Peyer's patch (tissue), 4 donors: Measurements from ENCODE around the gene MOCS2. TPM values are rescaled to one million over a fixed set of nuclear protein-coding genes. Genes with fewer than 3 reads are reported as not detected.

Experiments
- DNase-seq, 3 donors: peaks; one replicate each; pipeline ENCODE4 v3.0.0-alpha.2; 2017 to 2019
- H3K27ac ChIP-seq, 4 donors: fragments of 200-600 bp; sonication (generic); one replicate each; pipeline ENCODE4 v1.5.1; 2016 to 2019
- H3K27me3 ChIP-seq, 2 donors: fragments of 200-600 bp; sonication (generic); one replicate each; pipeline ENCODE4 v1.5.1; 2019
- H3K36me3 ChIP-seq, 3 donors: fragments of 200-600 bp; sonication (generic); one replicate each; pipeline ENCODE4 v1.5.1; 2016 to 2019
- H3K4me1 ChIP-seq, 4 donors: fragments of 200-600 bp; sonication (generic); one replicate each; pipeline ENCODE4 v1.5.1; 2016 to 2019
- H3K4me3 ChIP-seq, 4 donors: fragments of 200-600 bp; sonication (generic); 1 replicate in 3 of 4; 2 replicates in 1 of 4; pipeline ENCODE4 v1.5.1; 2016 to 2019; ENCODE audit warnings: mild to moderate bottlenecking in 1 of 4
- H3K9me3 ChIP-seq, 4 donors: fragments of 200-600 bp; sonication (generic); one replicate each; pipeline ENCODE4 v1.5.1; 2016 to 2019; ENCODE audit warnings: mild to moderate bottlenecking in 1 of 4
- POLR2A ChIP-seq, 2 donors: fragments of 450-650 bp; IDR thresholded peaks; one replicate each; pipeline ENCODE4 v1.5.1; 2017; ENCODE audit warnings: antibody characterized with exemption in 2 of 2, mild to moderate bottlenecking in 2 of 2, moderate library complexity in 2 of 2
- total RNA-seq, 4 donors: library from RNA; depleted of rRNA; stranded (reverse); fragments of >200 nt; gene quantifications; one replicate each; pipeline ENCODE4 v1.1.0, GENCODE V29; 2016
- TF ChIP-seq, protein P1 (sequence below), 6 experiments: fragments of 450-650 bp in 4 of 6; fragments of 200-600 bp in 2 of 6; sonication (generic) in 1 of 6; IDR thresholded peaks; one replicate each; pipeline ENCODE4 v1.5.1; 2017 to 2019; ENCODE audit warnings: antibody characterized with exemption in 6 of 6, mild to moderate bottlenecking in 3 of 6, moderate library complexity in 1 of 6

MOCS2 gene
- total RNA-seq, 4 donors from 2014 or later: 24.5 to 38.4 (median 31.3) TPM

DNA sequence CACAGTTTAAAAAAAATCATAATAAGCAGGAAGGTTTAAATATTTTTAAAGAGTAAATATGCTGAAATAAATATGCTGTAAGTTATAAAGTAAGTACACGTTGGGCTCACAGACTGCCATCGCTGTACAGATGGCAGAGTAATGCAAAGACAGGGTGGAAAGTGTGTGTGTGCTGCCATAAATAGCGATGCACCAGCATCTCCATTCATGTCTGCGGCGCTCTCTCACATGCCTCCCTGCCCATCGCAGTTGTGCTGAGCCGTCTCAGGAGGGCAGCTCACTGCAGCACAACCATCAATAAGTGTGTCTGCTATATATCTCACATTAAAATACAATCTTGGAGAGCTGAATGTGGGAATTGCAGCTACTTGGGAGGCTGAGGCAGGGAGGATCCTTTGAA is 14.3 kb downstream of the MOCS2 start:
- Histone ChIP-seq H3K9me3 (no peaks in the 10 kb centered on the region), H3K4me1 (no peaks in the 10 kb centered on the region), H3K4me3 (no peak overlapping the region), H3K36me3 (peaks cover 0 to 44% (median 0%) of the 10 kb centered on the region in 3 donors), H3K27me3 (no peaks in the 10 kb centered on the region), H3K27ac (no peak overlapping the region)
- no peak for TF ChIP-seq POLR2A (IDR thresholded peaks at IDR 0.05)
- TF ChIP-seq, protein P1, sequence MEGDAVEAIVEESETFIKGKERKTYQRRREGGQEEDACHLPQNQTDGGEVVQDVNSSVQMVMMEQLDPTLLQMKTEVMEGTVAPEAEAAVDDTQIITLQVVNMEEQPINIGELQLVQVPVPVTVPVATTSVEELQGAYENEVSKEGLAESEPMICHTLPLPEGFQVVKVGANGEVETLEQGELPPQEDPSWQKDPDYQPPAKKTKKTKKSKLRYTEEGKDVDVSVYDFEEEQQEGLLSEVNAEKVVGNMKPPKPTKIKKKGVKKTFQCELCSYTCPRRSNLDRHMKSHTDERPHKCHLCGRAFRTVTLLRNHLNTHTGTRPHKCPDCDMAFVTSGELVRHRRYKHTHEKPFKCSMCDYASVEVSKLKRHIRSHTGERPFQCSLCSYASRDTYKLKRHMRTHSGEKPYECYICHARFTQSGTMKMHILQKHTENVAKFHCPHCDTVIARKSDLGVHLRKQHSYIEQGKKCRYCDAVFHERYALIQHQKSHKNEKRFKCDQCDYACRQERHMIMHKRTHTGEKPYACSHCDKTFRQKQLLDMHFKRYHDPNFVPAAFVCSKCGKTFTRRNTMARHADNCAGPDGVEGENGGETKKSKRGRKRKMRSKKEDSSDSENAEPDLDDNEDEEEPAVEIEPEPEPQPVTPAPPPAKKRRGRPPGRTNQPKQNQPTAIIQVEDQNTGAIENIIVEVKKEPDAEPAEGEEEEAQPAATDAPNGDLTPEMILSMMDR (IDR thresholded peaks at IDR 0.05): no peak
- no peak for DNase-seq

DNA sequence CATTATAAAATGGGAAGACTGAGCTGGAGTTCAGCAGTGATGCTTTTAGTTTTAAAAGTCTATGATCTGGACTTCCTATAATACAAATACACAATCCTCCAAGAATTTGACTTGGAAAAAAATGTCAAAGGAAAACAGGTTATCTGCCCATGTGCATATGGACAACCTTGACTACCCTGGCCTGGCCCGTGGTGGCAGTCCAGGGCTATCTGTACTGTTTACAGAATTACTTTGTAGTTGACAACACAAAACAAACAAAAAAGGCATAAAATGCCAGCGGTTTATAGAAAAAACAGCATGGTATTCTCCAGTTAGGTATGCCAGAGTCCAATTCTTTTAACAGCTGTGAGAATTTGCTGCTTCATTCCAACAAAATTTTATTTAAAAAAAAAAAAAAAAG is 17.3 kb downstream of the MOCS2 start:
- Histone ChIP-seq H3K36me3 (peaks cover 0 to 24% (median 0%) of the 10 kb centered on the region in 3 donors), H3K27me3 (no peaks in the 10 kb centered on the region), H3K4me1 (no peaks in the 10 kb centered on the region), H3K27ac (no peak overlapping the region), H3K4me3 (no peak overlapping the region), H3K9me3 (no peaks in the 10 kb centered on the region)
- DNase-seq: no peak
- TF ChIP-seq, protein P1 (IDR thresholded peaks at IDR 0.05): no peak
- TF ChIP-seq POLR2A (IDR thresholded peaks at IDR 0.05): no peak

DNA sequence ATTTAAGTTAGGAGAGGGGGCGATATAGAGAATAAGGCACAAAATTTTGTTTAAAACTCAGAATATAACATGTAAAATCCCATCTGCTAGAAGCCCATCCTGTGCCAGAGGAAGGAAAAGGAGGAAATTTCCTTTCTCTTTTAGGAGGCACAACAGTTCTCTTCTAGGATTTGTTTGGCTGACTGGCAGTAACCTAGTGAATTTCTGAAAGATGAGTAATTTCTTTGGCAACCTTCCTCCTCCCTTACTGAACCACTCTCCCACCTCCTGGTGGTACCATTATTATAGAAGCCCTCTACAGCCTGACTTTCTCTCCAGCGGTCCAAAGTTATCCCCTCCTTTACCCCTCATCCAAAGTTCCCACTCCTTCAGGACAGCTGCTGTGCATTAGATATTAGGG is 18.3 kb downstream of the MOCS2 start:
- no peak overlapping the region for H3K27ac ChIP-seq
- no peaks in the 10 kb centered on the region for H3K4me1 ChIP-seq
- H3K4me3 ChIP-seq: no peak overlapping the region
- peaks cover 0 to 23% (median 0%) of the 10 kb centered on the region in 3 donors for H3K36me3 ChIP-seq
- H3K9me3 ChIP-seq: no peaks in the 10 kb centered on the region
- DNase-seq: no peak
- no peak for TF ChIP-seq POLR2A (IDR thresholded peaks at IDR 0.05)
- TF ChIP-seq, protein P1 (IDR thresholded peaks at IDR 0.05): no peak
- H3K27me3 ChIP-seq: no peaks in the 10 kb centered on the region

DNA sequence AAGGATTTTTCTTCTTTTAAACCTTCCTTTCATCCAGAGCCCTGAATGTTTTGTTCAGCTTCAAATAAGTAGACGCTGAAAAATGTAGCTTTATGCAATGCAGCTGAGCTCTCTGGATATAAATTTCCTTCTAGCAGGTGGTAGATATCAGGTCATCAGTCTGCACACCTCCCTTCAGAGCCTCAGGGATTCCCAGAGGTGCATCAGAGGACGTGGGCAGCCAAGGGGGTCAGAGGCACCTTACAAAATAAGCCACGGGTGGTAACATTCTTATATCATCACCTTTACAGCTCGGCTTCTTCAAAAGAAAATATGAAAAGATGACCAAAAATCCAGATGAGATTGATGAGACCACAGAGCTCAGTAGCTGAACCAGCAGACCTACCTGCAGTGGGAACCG is 19.3 kb downstream of the MOCS2 start:
- H3K36me3 ChIP-seq: peaks cover 0 to 23% (median 0%) of the 10 kb centered on the region in 3 donors
- H3K27ac ChIP-seq: no peak overlapping the region
- H3K4me1 ChIP-seq: no peaks in the 10 kb centered on the region
- no peak for DNase-seq
- H3K4me3 ChIP-seq: no peak overlapping the region
- TF ChIP-seq, protein P1 (IDR thresholded peaks at IDR 0.05): no peak
- no peak for TF ChIP-seq POLR2A (IDR thresholded peaks at IDR 0.05)
- H3K9me3 ChIP-seq: no peaks in the 10 kb centered on the region
- no peaks in the 10 kb centered on the region for H3K27me3 ChIP-seq

DNA sequence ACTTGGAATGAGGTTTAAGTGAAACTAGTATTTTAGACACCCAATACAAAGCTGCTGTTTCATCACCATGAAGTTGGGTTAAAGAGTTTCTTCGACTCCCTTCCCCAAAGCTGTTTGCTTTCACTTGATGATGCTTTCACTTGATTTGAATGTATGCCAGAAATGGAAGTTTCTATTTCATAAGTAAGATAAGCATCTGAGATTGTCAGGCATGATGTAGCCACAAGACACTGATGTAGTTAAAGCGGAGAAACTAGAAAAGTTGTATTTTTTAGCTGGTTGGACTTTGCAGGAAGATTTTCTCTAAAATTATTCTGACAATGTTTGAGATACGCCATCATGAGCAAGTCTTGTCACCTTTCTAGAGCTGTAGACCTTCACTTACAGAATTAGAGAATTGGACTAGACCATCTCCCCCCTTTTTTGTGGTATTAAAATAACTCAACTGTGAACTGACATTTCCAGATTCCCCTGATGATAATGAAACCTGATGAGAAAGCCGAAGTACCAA is 20.0 kb downstream of the MOCS2 start:
- no peaks in the 10 kb centered on the region for H3K27me3 ChIP-seq
- no peak for DNase-seq
- H3K9me3 ChIP-seq: no peaks in the 10 kb centered on the region
- TF ChIP-seq, protein P1 (IDR thresholded peaks at IDR 0.05): no peak
- TF ChIP-seq POLR2A (IDR thresholded peaks at IDR 0.05): no peak
- peaks cover 0 to 23% (median 0%) of the 10 kb centered on the region in 3 donors for H3K36me3 ChIP-seq
- H3K27ac ChIP-seq: no peak overlapping the region
- no peak overlapping the region for H3K4me3 ChIP-seq
- H3K4me1 ChIP-seq: no peaks in the 10 kb centered on the region
